ENCODE results near the gene FBXO11.

DNA sequence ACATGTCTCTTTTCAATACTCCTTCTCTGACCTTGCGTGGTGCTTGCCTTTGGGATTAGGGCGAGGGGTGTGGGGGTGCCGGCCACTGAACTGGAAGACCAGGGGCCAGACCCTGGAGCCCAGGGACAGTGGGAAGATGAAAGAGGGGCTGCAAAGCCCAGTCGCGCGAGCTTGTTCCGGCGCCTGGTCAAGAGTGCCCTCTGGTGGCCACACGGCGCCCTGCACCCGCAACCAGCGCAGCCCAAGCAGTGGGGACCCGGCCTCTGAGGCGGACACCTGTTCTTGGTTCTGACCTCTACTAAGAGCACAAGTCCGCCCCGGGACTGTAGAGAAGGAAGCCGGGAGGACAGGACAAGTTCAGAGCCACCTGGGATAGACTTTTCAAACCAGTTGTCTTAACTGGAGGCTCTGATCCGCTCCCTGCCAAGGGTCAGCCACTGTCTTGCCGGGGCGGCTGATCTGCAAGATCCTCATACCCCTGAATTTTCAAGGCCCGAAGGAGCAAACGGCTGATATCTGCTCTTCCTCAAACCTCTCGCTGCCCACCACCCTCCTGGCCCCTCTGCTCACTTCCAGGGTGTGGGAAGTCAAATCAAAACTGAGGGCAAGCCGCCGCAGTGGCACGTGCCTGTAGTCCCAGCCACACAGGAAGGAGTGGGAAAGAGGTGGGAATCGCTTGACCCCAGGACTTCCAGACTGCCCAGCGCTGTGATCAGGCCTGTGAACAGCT is 138.3 kb downstream of the FBXO11 start:
- TF ChIP-seq GATA2 (IDR thresholded peaks at IDR 0.05; ENCODE audit: low read depth, low read length) (no peak), GATA3 (IDR thresholded peaks at IDR 0.05; ENCODE audit: low read depth, low read length) (no peak)

Data from SH-SY5Y (cell line).